PC-3 (cell line): ENCODE data around the gene ATF7IP. TPM values are rescaled to one million over a fixed set of nuclear protein-coding genes. Genes with fewer than 3 reads are reported as not detected.

ENCODE experiments used
- ATAC-seq: fragments of 200-7000 bp; cut with Tn5 transposase; 2 replicates; pipeline ENCODE4 v1.9.1; 2020; ENCODE audit warnings: mild to moderate bottlenecking, moderate library complexity
- BruUV-seq: library from RNA; stranded (reverse); fragments of 400-500 nt; replicated peaks from 2 replicates; lab custom pipeline; 2021; lab: Mats Ljungman, UMichigan
- CTCF ChIA-PET: fragments of 300-600 bp; sonication (Branson Sonifier 250); formaldehyde crosslinking; loops from one replicate; lab custom pipeline; 2022; ENCODE audit warnings: antibody characterized with exemption; lab: Charles Lee
- POLR2A ChIA-PET: fragments of 300-600 bp; sonication (Branson Sonifier 250); formaldehyde crosslinking; loops from one replicate; lab custom pipeline; 2022; ENCODE audit warnings: antibody characterized with exemption; ENCODE audit not compliant: unreplicated experiment; lab: Charles Lee
- DNase-seq: peaks from one replicate; pipeline ENCODE4 v3.0.0-alpha.2; 2015
- H2AFZ ChIP-seq: fragments of 300-600 bp; sonication (generic); 2 replicates; pipeline ENCODE4 v1.6.0; 2016; ENCODE audit warnings: antibody characterized with exemption, low read length
- H3F3A ChIP-seq: fragments of 300-600 bp; sonication (generic); one replicate; pipeline ENCODE4 v1.6.0; 2017; ENCODE audit warnings: antibody characterized with exemption, low read length, control low read depth, mild to moderate bottlenecking; ENCODE audit not compliant: unreplicated experiment
- H3K27ac ChIP-seq: fragments of 300-600 bp; sonication (generic); 2 replicates; pipeline ENCODE4 v1.5.1; 2016; ENCODE audit warnings: mild to moderate bottlenecking, low read length
- H3K27me3 ChIP-seq: fragments of 300-600 bp; sonication (generic); 2 replicates; pipeline ENCODE4 v1.6.1; 2016; ENCODE audit warnings: low read length, mixed read lengths
- H3K36me3 ChIP-seq: fragments of 300-600 bp; sonication (generic); 2 replicates; pipeline ENCODE4 v1.6.1; 2016; ENCODE audit warnings: low read depth, mixed run types, low read length, mixed read lengths
- H3K4me1 ChIP-seq: fragments of 300-600 bp; sonication (generic); 2 replicates; pipeline ENCODE4 v1.5.1; 2016; ENCODE audit warnings: low read length; ENCODE audit not compliant: insufficient read depth
- H3K4me2 ChIP-seq: fragments of 300-600 bp; sonication (generic); 2 replicates; pipeline ENCODE4 v1.6.0; 2016; ENCODE audit warnings: low read length
- H3K4me3 ChIP-seq: fragments of 300-600 bp; sonication (generic); 2 replicates; pipeline ENCODE4 v1.5.1; 2016; ENCODE audit warnings: mild to moderate bottlenecking, low read length, mixed read lengths
- H3K79me2 ChIP-seq: fragments of 300-600 bp; sonication (generic); 2 replicates; pipeline ENCODE4 v1.6.1; 2017; ENCODE audit warnings: low read length, mixed read lengths
- H3K9ac ChIP-seq: fragments of 300-600 bp; sonication (generic); 2 replicates; pipeline ENCODE4 v1.6.0; 2016; ENCODE audit warnings: mild to moderate bottlenecking, low read length
- H3K9me2 ChIP-seq: fragments of 300-600 bp; sonication (generic); replicated peaks from 2 replicates; pipeline ENCODE4 v1.6.1; 2016; ENCODE audit warnings: mixed run types, low read length, mixed read lengths
- H3K9me3 ChIP-seq: fragments of 300-600 bp; sonication (generic); 2 replicates; pipeline ENCODE4 v1.6.1; 2016; ENCODE audit warnings: low read length, mixed read lengths
- H4K20me1 ChIP-seq: fragments of 300-600 bp; sonication (generic); 2 replicates; pipeline ENCODE4 v1.6.1; 2016; ENCODE audit warnings: low read length, mixed read lengths
- EZH2 ChIP-seq: fragments of 300-600 bp; sonication (generic); IDR thresholded peaks from one replicate; pipeline ENCODE4 v1.6.1; 2017; ENCODE audit warnings: antibody characterized with exemption, mild to moderate bottlenecking, low read length; ENCODE audit not compliant: unreplicated experiment
- EZH2phosphoT487 ChIP-seq: fragments of 300-600 bp; sonication (generic); IDR thresholded peaks from 2 replicates; pipeline ENCODE4 v1.6.1; 2018; ENCODE audit warnings: mild to moderate bottlenecking, antibody characterized with exemption, low read length, borderline replicate concordance
- intact Hi-C: fragments of 100-400 bp; cut with micrococcal nuclease; formaldehyde crosslinking; loops from 2 replicates; pipeline ENCODE4 v1.9.0; 2023
- total RNA-seq: library from RNA; depleted of rRNA; stranded (reverse); fragments of >200 nt; gene quantifications from 2 replicates; pipeline ENCODE4 v1.2.3, GENCODE V29; 2014
- TF ChIP-seq, protein P1 (sequence below): fragments of 300-600 bp; sonication (generic); conservative IDR thresholded peaks from 2 replicates; pipeline ENCODE4 v1.5.1; 2017; ENCODE audit warnings: antibody characterized with exemption, low read depth, mild to moderate bottlenecking, low read length

ATF7IP gene
- total RNA-seq, 1 experiment from 2014 or later = 12.5 TPM

DNA sequence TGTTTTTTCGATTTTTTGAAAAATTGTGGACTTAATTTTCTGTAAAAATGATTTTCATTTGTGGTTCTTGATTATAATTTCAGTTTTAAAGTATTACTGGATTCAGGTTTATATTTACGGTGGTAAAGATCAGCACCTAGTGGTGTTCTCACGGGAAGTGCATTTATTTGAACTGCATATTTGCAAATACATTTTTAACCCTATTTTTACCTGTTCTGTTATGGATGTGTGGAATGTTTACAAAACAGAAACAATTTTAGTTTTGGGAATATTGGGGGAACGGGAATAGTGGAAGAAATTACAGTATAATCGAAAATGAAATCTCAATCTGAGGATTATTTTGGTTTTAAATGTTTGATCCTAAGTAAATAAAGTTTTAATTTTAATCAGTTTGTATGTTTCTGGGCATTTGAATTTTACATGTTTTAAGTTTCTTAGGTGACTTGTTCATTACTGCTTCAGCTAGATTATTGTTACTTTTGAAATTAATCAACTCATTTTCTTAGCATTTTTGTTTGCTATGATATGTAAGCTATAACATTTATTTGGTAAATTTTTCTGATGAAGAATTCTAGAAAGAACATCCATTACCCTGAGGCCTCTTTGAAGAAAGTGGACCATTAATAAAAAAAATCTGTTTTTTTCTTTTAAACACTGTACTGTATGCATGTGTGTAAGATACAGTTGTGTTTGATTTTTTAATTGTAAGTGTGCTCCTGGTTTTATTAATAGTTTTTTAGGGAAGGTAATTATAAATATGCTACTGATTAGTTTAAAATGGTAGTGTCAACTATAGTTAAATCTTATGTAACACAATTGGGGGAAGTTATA is 942 bp downstream of the ATF7IP start:
- peak overlapping the region; percentile 83 for H3K4me3 ChIP-seq
- no peaks in the 10 kb centered on the region; the same call in 1 of the 2 replicates for H3K36me3 ChIP-seq
- CTCF ChIA-PET = interaction anchor here (1.4 kb wide), 1 partner anchor 109 kb away, joined by 8 read pairs; no protein-coding TSS in a partner anchor
- no peaks in the 10 kb centered on the region for H3K27me3 ChIP-seq
- H4K20me1 ChIP-seq = peaks cover 8% of the 10 kb centered on the region; the same call in 1 of the 2 replicates
- no peaks in the 10 kb centered on the region for H3K9me3 ChIP-seq
- peaks cover 56% of the 10 kb centered on the region for H3K79me2 ChIP-seq
- POLR2A ChIA-PET = no interaction called here
- H2AFZ ChIP-seq = peak overlapping the region; percentile 92
- peaks cover 3% of the 10 kb centered on the region; the same call in 1 of the 2 replicates for H3K4me1 ChIP-seq
- DNase-seq (peak; percentile 29), ATAC-seq (no peak)
- H3K27ac ChIP-seq = peak overlapping the region; percentile 98
- no peaks in the 10 kb centered on the region for H3K9me2 ChIP-seq
- intact Hi-C loops = loop anchor here (5.0 kb wide), 1 partner anchor 179 kb away; no protein-coding TSS in a partner anchor
- TF ChIP-seq EZH2 (no peak), EZH2phosphoT487 (no peak)
- TF ChIP-seq, protein P1, sequence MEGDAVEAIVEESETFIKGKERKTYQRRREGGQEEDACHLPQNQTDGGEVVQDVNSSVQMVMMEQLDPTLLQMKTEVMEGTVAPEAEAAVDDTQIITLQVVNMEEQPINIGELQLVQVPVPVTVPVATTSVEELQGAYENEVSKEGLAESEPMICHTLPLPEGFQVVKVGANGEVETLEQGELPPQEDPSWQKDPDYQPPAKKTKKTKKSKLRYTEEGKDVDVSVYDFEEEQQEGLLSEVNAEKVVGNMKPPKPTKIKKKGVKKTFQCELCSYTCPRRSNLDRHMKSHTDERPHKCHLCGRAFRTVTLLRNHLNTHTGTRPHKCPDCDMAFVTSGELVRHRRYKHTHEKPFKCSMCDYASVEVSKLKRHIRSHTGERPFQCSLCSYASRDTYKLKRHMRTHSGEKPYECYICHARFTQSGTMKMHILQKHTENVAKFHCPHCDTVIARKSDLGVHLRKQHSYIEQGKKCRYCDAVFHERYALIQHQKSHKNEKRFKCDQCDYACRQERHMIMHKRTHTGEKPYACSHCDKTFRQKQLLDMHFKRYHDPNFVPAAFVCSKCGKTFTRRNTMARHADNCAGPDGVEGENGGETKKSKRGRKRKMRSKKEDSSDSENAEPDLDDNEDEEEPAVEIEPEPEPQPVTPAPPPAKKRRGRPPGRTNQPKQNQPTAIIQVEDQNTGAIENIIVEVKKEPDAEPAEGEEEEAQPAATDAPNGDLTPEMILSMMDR = peak; percentile 45; the same call in 1 of the 2 replicates
- H3F3A ChIP-seq = no peaks in the 10 kb centered on the region
- H3K4me2 ChIP-seq = peak overlapping the region; percentile 97
- H3K9ac ChIP-seq = peak overlapping the region; percentile 94
- BruUV-seq = no TSS peak

DNA sequence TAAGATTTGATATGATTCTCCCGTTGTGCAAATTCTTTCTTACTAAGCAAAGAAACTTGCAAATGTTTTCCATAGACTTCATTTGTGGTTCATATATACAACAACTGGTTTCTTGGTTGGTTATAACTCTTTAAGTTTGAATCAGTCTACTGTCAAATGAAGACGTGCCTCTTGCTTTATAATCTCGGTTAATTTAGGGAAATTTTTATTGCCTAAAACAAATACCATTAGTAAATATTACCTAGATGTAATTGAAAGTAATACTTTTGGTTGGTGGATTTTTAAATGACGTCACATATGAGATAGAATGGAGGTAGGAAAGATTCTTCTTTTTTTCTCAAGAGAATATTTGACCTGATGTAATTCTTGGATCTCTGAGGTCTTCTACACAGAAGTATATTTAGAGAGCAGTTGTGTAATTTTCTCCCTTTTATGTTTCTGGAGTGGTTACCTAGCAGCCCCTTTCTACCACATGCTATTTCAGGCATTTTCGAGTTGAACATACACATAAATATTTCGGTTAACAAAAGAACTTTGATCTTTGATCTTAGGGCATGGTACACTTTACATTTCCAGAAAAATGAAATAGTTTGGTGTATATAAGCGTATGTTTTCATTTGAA is 1.7 kb downstream of the ATF7IP start:
- Histone ChIP-seq H3K9me3 (no peaks in the 10 kb centered on the region), H3K4me2 (peak overlapping the region; percentile 97), H3K4me3 (peak overlapping the region; percentile 83), H4K20me1 (peaks cover 8% of the 10 kb centered on the region; the same call in 1 of the 2 replicates), H3K9me2 (no peaks in the 10 kb centered on the region), H3K27me3 (no peaks in the 10 kb centered on the region), H2AFZ (peak overlapping the region; percentile 40; the same call in 1 of the 2 replicates), H3K27ac (no peak overlapping the region), H3K79me2 (peaks cover 64% of the 10 kb centered on the region), H3K36me3 (no peaks in the 10 kb centered on the region; the same call in 1 of the 2 replicates), H3K4me1 (peaks cover 3% of the 10 kb centered on the region), H3K9ac (peak overlapping the region; percentile 94), H3F3A (no peaks in the 10 kb centered on the region)
- BruUV-seq = no TSS peak
- ChIA-PET POLR2A (no interaction called here), CTCF (no interaction called here)
- ATAC-seq (no peak), DNase-seq (peak; percentile 5)
- intact Hi-C loops = loop anchor here (5.0 kb wide), 1 partner anchor 180 kb away; no protein-coding TSS in a partner anchor
- TF ChIP-seq, protein P1 = no peak
- TF ChIP-seq EZH2 (no peak), EZH2phosphoT487 (no peak)
